A549 (cell line): ENCODE measurements around the gene TRPV2. TPM values are rescaled to one million over a fixed set of nuclear protein-coding genes. Genes with fewer than 3 reads are reported as not detected.

Experiments used
- ATAC-seq, 2 experiments: fragments of 200-7000 bp in 1 of 2; fragments of >200 bp in 1 of 2; cut with Nextera tagmentation in 1 of 2; cut with Tn5 transposase in 1 of 2; 3 replicates each; pipeline versions ENCODE4 v1.8.0 to v1.9.1; 2018 to 2020; ENCODE audit warnings: mild to moderate bottlenecking in 1 of 2, moderate library complexity in 1 of 2
- CTCF ChIA-PET: fragments of 300-600 bp; sonication (Branson Sonifier 250); formaldehyde crosslinking; extraction: SDS; loops from one replicate; lab custom pipeline; 2021; ENCODE audit warnings: antibody characterized with exemption, inconsistent platforms; lab: Yijun Ruan, JAX
- POLR2A ChIA-PET: fragments of 350-600 bp; formaldehyde crosslinking; extraction: SDS; loops from one replicate; lab custom pipeline; 2021; ENCODE audit warnings: antibody characterized with exemption, inconsistent platforms; lab: Yijun Ruan, JAX
- DNase-seq, 2 experiments: peaks; one replicate each; pipeline versions ENCODE4 v3.0.0 to v3.0.0-alpha.2; 2011 to 2016; ENCODE audit warnings: low read depth in 1 of 2, low spot score in 1 of 2
- FAIRE-seq: peaks from 2 replicates; lab custom pipeline; 2011; peaks lifted over from hg19 to GRCh38; lab: Jason Lieb, UNC
- H3K27ac ChIP-seq, 2 experiments: fragments of >200 bp; sonication (Bioruptor Twin); formaldehyde crosslinking; 3 replicates each; pipeline ENCODE4 v1.5.1; 2016 to 2017
- H3K4me1 ChIP-seq: fragments of >200 bp; sonication (Bioruptor Twin); formaldehyde crosslinking; 3 replicates; pipeline ENCODE4 v1.6.1; 2016
- H3K4me2 ChIP-seq: fragments of >200 bp; sonication (Bioruptor Twin); formaldehyde crosslinking; 3 replicates; pipeline ENCODE4 v1.6.1; 2016
- H3K4me3 ChIP-seq: fragments of >200 bp; sonication (Bioruptor Twin); formaldehyde crosslinking; 3 replicates; pipeline ENCODE4 v1.5.1; 2016
- H3K9me3 ChIP-seq: fragments of >200 bp; sonication (Bioruptor Twin); formaldehyde crosslinking; 3 replicates; pipeline ENCODE4 v1.6.1; 2016
- ATOH8 ChIP-seq: fragments of 250-450 bp; sonication (Bioruptor Pico); IDR thresholded peaks from 2 replicates; pipeline ENCODE4 v1.5.0; 2020; ENCODE audit warnings: low read depth, mild to moderate bottlenecking, moderate library complexity
- BCL3 ChIP-seq: fragments of >200 bp; sonication (Bioruptor Twin); formaldehyde crosslinking; IDR thresholded peaks from 3 replicates; pipeline ENCODE4 v1.6.1; 2016
- CEBPB ChIP-seq, 2 experiments: fragments of >200 bp in 1 of 2; sonication (Bioruptor Twin) in 1 of 2; formaldehyde crosslinking in 1 of 2; IDR thresholded peaks; 2 replicates each; pipeline ENCODE4 v1.6.1; 2012 to 2016
- CHD4 ChIP-seq: fragments of 200-600 bp; sonication (generic); IDR thresholded peaks from 2 replicates; pipeline ENCODE4 v1.6.1; 2016; ENCODE audit warnings: antibody characterized with exemption, mild to moderate bottlenecking, borderline replicate concordance
- E2F6 ChIP-seq: IDR thresholded peaks from 2 replicates; pipeline ENCODE4 v1.6.1; 2012; ENCODE audit warnings: low read depth, borderline replicate concordance
- EHF ChIP-seq: fragments of 250-450 bp; sonication (Bioruptor Pico); IDR thresholded peaks from 2 replicates; pipeline ENCODE4 v1.5.0; 2020; ENCODE audit warnings: mild to moderate bottlenecking
- HMGXB4 ChIP-seq: fragments of 250-450 bp; sonication (Bioruptor Pico); IDR thresholded peaks from 2 replicates; pipeline ENCODE4 v1.5.0; 2021; ENCODE audit warnings: mild to moderate bottlenecking, moderate library complexity, borderline replicate concordance
- HOXA7 ChIP-seq: fragments of 250-450 bp; sonication (Bioruptor Pico); IDR thresholded peaks from 2 replicates; pipeline ENCODE4 v1.5.0; 2020; ENCODE audit warnings: mild to moderate bottlenecking, moderate library complexity
- JUN ChIP-seq, 2 experiments: fragments of >200 bp; sonication (Bioruptor Twin); formaldehyde crosslinking; IDR thresholded peaks; 2 replicates in 1 of 2; 3 replicates in 1 of 2; pipeline ENCODE4 v1.6.1; 2016 to 2017
- KDM1A ChIP-seq: fragments of 200-600 bp; sonication (generic); IDR thresholded peaks from 2 replicates; pipeline ENCODE4 v1.6.1; 2016; ENCODE audit warnings: low read depth, mild to moderate bottlenecking
- KDM5A ChIP-seq: fragments of 200-600 bp; sonication (generic); IDR thresholded peaks from 2 replicates; pipeline ENCODE4 v1.6.1; 2016; ENCODE audit warnings: antibody characterized with exemption, mild to moderate bottlenecking
- MAX ChIP-seq: IDR thresholded peaks from 2 replicates; pipeline ENCODE4 v1.6.1; 2012
- MYC ChIP-seq: IDR thresholded peaks from 2 replicates; pipeline ENCODE4 v1.6.1; 2012; ENCODE audit warnings: mild to moderate bottlenecking, inconsistent platforms, low read length, improper control_type of control experiment, borderline replicate concordance
- PBX3 ChIP-seq: IDR thresholded peaks from 2 replicates; pipeline ENCODE4 v1.6.1; 2012
- POLR2A ChIP-seq: IDR thresholded peaks from 2 replicates; pipeline ENCODE4 v1.6.1; 2012; ENCODE audit warnings: mild to moderate bottlenecking, low read length
- POLR2AphosphoS2 ChIP-seq: conservative IDR thresholded peaks from 2 replicates; pipeline ENCODE4 v1.6.1; 2012; ENCODE audit warnings: low read length, improper control_type of control experiment, inconsistent platforms
- RCOR1 ChIP-seq: fragments of 150-350 bp; IDR thresholded peaks from 2 replicates; pipeline ENCODE4 v1.6.1; 2014; ENCODE audit warnings: antibody characterized with exemption, low read length, low read depth
- REST ChIP-seq: fragments of 200-600 bp; sonication (generic); IDR thresholded peaks from 2 replicates; pipeline ENCODE4 v1.6.1; 2016; ENCODE audit warnings: antibody characterized with exemption, mild to moderate bottlenecking, moderate library complexity
- RFX5 ChIP-seq: fragments of 450-650 bp; IDR thresholded peaks from 2 replicates; pipeline ENCODE4 v1.7.1; 2014; ENCODE audit warnings: antibody characterized with exemption, mild to moderate bottlenecking, moderate library complexity
- SMC3 ChIP-seq: fragments of >200 bp; sonication (Bioruptor Twin); formaldehyde crosslinking; IDR thresholded peaks from 3 replicates; pipeline ENCODE4 v1.6.1; 2018; ENCODE audit warnings: inconsistent platforms
- SREBF2 ChIP-seq: fragments of 450-650 bp; IDR thresholded peaks from 2 replicates; pipeline ENCODE4 v1.6.1; 2014; ENCODE audit warnings: mild to moderate bottlenecking, moderate library complexity
- ZC3H11A ChIP-seq: fragments of 450-650 bp; IDR thresholded peaks from 2 replicates; pipeline ENCODE4 v1.6.1; 2014; ENCODE audit warnings: antibody characterized with exemption, mild to moderate bottlenecking
- ZNF302 ChIP-seq: fragments of 250-450 bp; sonication (Bioruptor Pico); IDR thresholded peaks from 2 replicates; pipeline ENCODE4 v1.9.0; 2021; ENCODE audit warnings: inconsistent platforms, mild to moderate bottlenecking, moderate library complexity
- ZSCAN20 ChIP-seq: fragments of 250-450 bp; sonication (Bioruptor Pico); IDR thresholded peaks from 2 replicates; pipeline ENCODE4 v1.8.0; 2022; ENCODE audit warnings: mild to moderate bottlenecking, moderate library complexity
- WGBS: methylation state at CpG from one replicate; pipeline ENCODE4 v1.1.6; 2017; ENCODE audit errors: missing lambda C conversion rate; 5-methylcytosine and 5-hydroxymethylcytosine counted together
- polyA plus RNA-seq, 4 experiments: library from polyadenylated mRNA; depleted of rRNA in 3 of 4; stranded (reverse); fragments of >200 nt; fragmentation: RNase III in 1 of 4; extraction: RNeasy Plus Mini Kit Qiagen cat#74134 plus additional on column Dnase treatment in 1 of 4; gene quantifications; 2 replicates in 3 of 4; 3 replicates in 1 of 4; pipeline ENCODE4 v1.2.3, GENCODE V29; 2011 to 2017

TRPV2 gene
- polyA plus RNA-seq, 2 of the 4 experiments (the other 2 are of a cell fraction), result 0.31 to 0.61 TPM

GRCh38 chr17:16459855-16460550 is 44.6 kb downstream of the TRPV2 start (continued):
- no peak for TF ChIP-seq E2F6
- TF ChIP-seq ATOH8 (CRISPR knock-in tag), result no peak
- TF ChIP-seq MYC, result no peak
- TF ChIP-seq BCL3, result no peak
- no peak for TF ChIP-seq HOXA7
- no peak for TF ChIP-seq POLR2AphosphoS2
- TF ChIP-seq RCOR1, result no peak
- TF ChIP-seq JUN (IDR thresholded peaks at IDR 0.05), result no peak

- H3K4me2 ChIP-seq, result no peak overlapping the region
- CTCF ChIA-PET, result interaction anchor here (1.1 to 29.8 kb wide), 5 partner anchors 9 to 59 kb away, joined by 3 to 589 read pairs (median 7); no protein-coding TSS in a partner anchor
- POLR2A ChIA-PET, result interaction anchor here (1.3 kb wide), 1 partner anchor 75 kb away, joined by 4 read pairs; no protein-coding TSS in a partner anchor
- no peak for TF ChIP-seq ZNF302 (CRISPR knock-in tag)
- H3K9me3 ChIP-seq, result no peaks in the 10 kb centered on the region
- DNase-seq (no peak), FAIRE-seq (no peak), ATAC-seq (no peak)
- no peak overlapping the region for H3K4me3 ChIP-seq
- WGBS, result 93% methylated on average over 17 of the region's 17 CpGs
- no peak overlapping the region for H3K27ac ChIP-seq
- peaks cover 10% of the 10 kb centered on the region; the same call in 2 of the 3 replicates for H3K4me1 ChIP-seq
These were observed 45.6 kb downstream of the TRPV2 start for GRCh38 chr17:16460796-16461605.

- 96% methylated on average over 3 of the region's 3 CpGs for WGBS
- no peak overlapping the region for H3K4me2 ChIP-seq
- TF ChIP-seq KDM1A, result no peak
- no peak for TF ChIP-seq ZSCAN20 (CRISPR knock-in tag)
- TF ChIP-seq MAX, result no peak
- no peak for TF ChIP-seq SREBF2
- TF ChIP-seq EHF, result no peak
- no peak for TF ChIP-seq ZC3H11A
- no peak for TF ChIP-seq MYC
- TF ChIP-seq RFX5, result no peak
- no peak for TF ChIP-seq PBX3
- TF ChIP-seq POLR2A, result no peak
- no peak for TF ChIP-seq RCOR1
- no peak for TF ChIP-seq HOXA7
- no peak for TF ChIP-seq KDM5A
- TF ChIP-seq HMGXB4 (CRISPR knock-in tag), result no peak
- no peak for TF ChIP-seq REST
- no peak for TF ChIP-seq SMC3
- TF ChIP-seq CHD4, result no peak
- TF ChIP-seq CEBPB (IDR thresholded peaks at IDR 0.05), result no peak
These were observed 46.2 kb downstream of the TRPV2 start for GRCh38 chr17:16461606-16461866.

More at GRCh38 chr17:16461606-16461866, 46.2 kb downstream of the TRPV2 start:
- CTCF ChIA-PET, result interaction anchor here (1.1 to 29.8 kb wide), 5 partner anchors 10 to 59 kb away, joined by 3 to 589 read pairs (median 7); no protein-coding TSS in a partner anchor
- no peak for DNase-seq
- POLR2A ChIA-PET, result interaction anchor here (1.3 kb wide), 1 partner anchor 74 kb away, joined by 4 read pairs; no protein-coding TSS in a partner anchor
- ATAC-seq, result no peak
- Histone ChIP-seq H3K27ac (no peak overlapping the region), H3K4me3 (no peak overlapping the region), H3K4me1 (peaks cover 10% of the 10 kb centered on the region; the same call in 2 of the 3 replicates), H3K9me3 (no peaks in the 10 kb centered on the region)
- FAIRE-seq, result no peak
